Left lung (tissue), 10 donors: ENCODE data around the gene PLA2R1. TPM values are rescaled to one million over a fixed set of nuclear protein-coding genes. Genes with fewer than 3 reads are reported as not detected.
A peak's percentile ranks its signal among the peaks of the same experiment; 100 is the strongest.

Experiments used
- ATAC-seq: fragments of 200-7000 bp; cut with Tn5 transposase; one replicate; pipeline ENCODE4 v1.9.1; 2020; ENCODE audit warnings: moderate library complexity
- DNase-seq, 4 donors: peaks; one replicate each; pipeline ENCODE4 v3.0.0-alpha.2; 2013 to 2020
- H3K27ac ChIP-seq, 2 donors: fragments of 200-600 bp; sonication (generic) in 1 of 2; one replicate each; pipeline versions ENCODE4 v1.5.0 to v1.8.0; 2020 to 2021
- H3K27me3 ChIP-seq, 2 donors: fragments of 200-600 bp; sonication (generic) in 1 of 2; one replicate each; pipeline versions ENCODE4 v1.5.0 to v1.8.0; 2020 to 2021
- H3K36me3 ChIP-seq, 2 donors: fragments of 200-600 bp; sonication (generic) in 1 of 2; one replicate each; pipeline versions ENCODE4 v1.5.0 to v1.8.0; 2020 to 2021
- H3K4me1 ChIP-seq, 2 donors: fragments of 200-600 bp; one replicate each; pipeline ENCODE4 v1.8.0; 2021
- H3K4me3 ChIP-seq, 2 donors: fragments of 200-600 bp; sonication (generic) in 1 of 2; one replicate each; pipeline versions ENCODE4 v1.5.0 to v1.8.0; 2020 to 2021; ENCODE audit warnings: mild to moderate bottlenecking in 1 of 2
- H3K9me3 ChIP-seq, 2 donors: fragments of 200-600 bp; sonication (generic) in 1 of 2; one replicate each; pipeline versions ENCODE4 v1.5.0 to v1.8.0; 2020 to 2021
- CTCF ChIP-seq, 2 donors: fragments of 200-600 bp; sonication (generic) in 1 of 2; IDR thresholded peaks; one replicate each; pipeline versions ENCODE4 v1.5.0 to v1.8.0; 2021; ENCODE audit warnings: antibody characterized with exemption in 2 of 2
- intact Hi-C, 2 donors: fragments of 100-400 bp; cut with DNase I; formaldehyde crosslinking; loops; one replicate each; pipeline versions ENCODE4 v1.11.2 to v1.14.2; 2022
- polyA plus RNA-seq, 6 donors: library from polyadenylated mRNA; unstranded; fragments of 120-200 nt; gene quantifications; one replicate each; pipeline ENCODE4 v1.2.1, GENCODE V29; 2013; ENCODE audit not compliant: insufficient read length in 6 of 6
- total RNA-seq, 2 donors: library from RNA; stranded (reverse); fragmentation: NEBNext Ultra II Directional; extraction: Animal tissue kit (Norgen Biotek cat#: 25700); gene quantifications; one replicate each; pipeline ENCODE4 v1.2.1, GENCODE V29; 2021
- donor health status: DM: no; HTN: yes; CAD: no.
- donor health status: DM: no; HTN: no; CAD: no.

The PLA2R1 gene
- total and polyA plus RNA-seq, 8 donors, result 4.1 to 7.2 (median 5.5) TPM

GRCh38 chr2:160064916-160065315, 2.5 kb upstream of the PLA2R1 start:
- H3K4me3 ChIP-seq, result no peak overlapping the region
- TF ChIP-seq CTCF (IDR thresholded peaks at IDR 0.05), result no peak
- intact Hi-C loops, result no loop called here
- ATAC-seq (no peak), DNase-seq (no peak)
- peaks cover 4 to 35% of the 10 kb centered on the region in 2 donors for H3K27me3 ChIP-seq
- H3K9me3 ChIP-seq, result peaks cover 0 to 4% of the 10 kb centered on the region in 2 donors
- no peak overlapping the region for H3K27ac ChIP-seq
- peaks cover 0 to 13% of the 10 kb centered on the region in 2 donors for H3K4me1 ChIP-seq
- H3K36me3 ChIP-seq, result no peaks in the 10 kb centered on the region

GRCh38 chr2:160063879-160064612, 1.6 kb upstream of the PLA2R1 start:
- H3K9me3 ChIP-seq, result peaks cover 0 to 4% of the 10 kb centered on the region in 2 donors
- peaks cover 4 to 36% of the 10 kb centered on the region in 2 donors for H3K27me3 ChIP-seq
- H3K27ac ChIP-seq, result no peak overlapping the region
- ATAC-seq (no peak), DNase-seq (no peak)
- peaks cover 0 to 13% of the 10 kb centered on the region in 2 donors for H3K4me1 ChIP-seq
- H3K4me3 ChIP-seq, result no peak overlapping the region
- intact Hi-C loops, result no loop called here
- TF ChIP-seq CTCF (IDR thresholded peaks at IDR 0.05), result no peak
- H3K36me3 ChIP-seq, result no peaks in the 10 kb centered on the region

GRCh38 chr2:160063271-160063670, 856 bp upstream of the PLA2R1 start:
- no peaks in the 10 kb centered on the region for H3K9me3 ChIP-seq
- DNase-seq (no peak), ATAC-seq (no peak)
- no peak overlapping the region for H3K27ac ChIP-seq
- peaks cover 4 to 36% of the 10 kb centered on the region in 2 donors for H3K27me3 ChIP-seq
- H3K36me3 ChIP-seq, result no peaks in the 10 kb centered on the region
- H3K4me3 ChIP-seq, result no peak overlapping the region
- intact Hi-C loops, result no loop called here
- peaks cover 0 to 13% of the 10 kb centered on the region in 2 donors for H3K4me1 ChIP-seq
- no peak for TF ChIP-seq CTCF (IDR thresholded peaks at IDR 0.05)

GRCh38 chr2:160061944-160062291, 497 bp downstream of the PLA2R1 start:
- H3K27me3 ChIP-seq, result peaks cover 4 to 36% of the 10 kb centered on the region in 2 donors
- TF ChIP-seq CTCF (IDR thresholded peaks at IDR 0.05), result no peak
- H3K27ac ChIP-seq, result no peak overlapping the region
- ATAC-seq (peak; percentile 28), DNase-seq (peak in 1 of 4 donors; percentile 79)
- H3K4me3 ChIP-seq, result peak overlapping the region; percentile 55 to 58
- no peaks in the 10 kb centered on the region for H3K9me3 ChIP-seq
- H3K36me3 ChIP-seq, result no peaks in the 10 kb centered on the region
- intact Hi-C loops, result no loop called here
- H3K4me1 ChIP-seq, result peaks cover 0 to 13% of the 10 kb centered on the region in 2 donors

GRCh38 chr2:160061533-160061932, 882 bp downstream of the PLA2R1 start:
- DNase-seq (no peak), ATAC-seq (no peak)
- Histone ChIP-seq H3K4me3 (peak overlapping the region; percentile 55 to 58), H3K27ac (no peak overlapping the region), H3K4me1 (peaks cover 0 to 13% of the 10 kb centered on the region in 2 donors), H3K9me3 (no peaks in the 10 kb centered on the region), H3K36me3 (no peaks in the 10 kb centered on the region), H3K27me3 (peaks cover 4 to 36% of the 10 kb centered on the region in 2 donors)
- no peak for TF ChIP-seq CTCF (IDR thresholded peaks at IDR 0.05)
- intact Hi-C loops, result no loop called here
